Liver (tissue), 3 donors: Measurements from ENCODE around the gene CELF2.

Experiments
- FOXA1 ChIP-seq: IDR thresholded peaks from 2 replicates; pipeline ENCODE4 v1.6.1; 2016; ENCODE audit warnings: antibody characterized with exemption
- SP1 ChIP-seq: IDR thresholded peaks from 2 replicates; pipeline ENCODE4 v1.6.1; 2018; ENCODE audit warnings: antibody characterized with exemption, mild to moderate bottlenecking
- YY1 ChIP-seq: IDR thresholded peaks from 2 replicates; pipeline ENCODE4 v1.6.1; 2016; ENCODE audit warnings: antibody characterized with exemption, mild to moderate bottlenecking
- TF ChIP-seq, protein P1 (sequence below): fragments of 150-350 bp; IDR thresholded peaks from 2 replicates; pipeline ENCODE4 v1.5.1; 2017; ENCODE audit warnings: improper control_type of control experiment, low read depth, low read length; ENCODE audit not compliant: missing input control
- TF ChIP-seq, protein P2 (sequence below): IDR thresholded peaks from 2 replicates; pipeline ENCODE4 v1.6.1; 2016; ENCODE audit warnings: antibody characterized with exemption
- TF ChIP-seq, protein P3 (sequence below): IDR thresholded peaks from 2 replicates; pipeline ENCODE4 v1.6.1; 2016; ENCODE audit warnings: antibody characterized with exemption, mild to moderate bottlenecking
- TF ChIP-seq, protein P4 (sequence below): IDR thresholded peaks from 2 replicates; pipeline ENCODE4 v1.6.1; 2016; ENCODE audit warnings: antibody characterized with exemption
- donor health status: healthy.
- donor health status: healthy.

DNA sequence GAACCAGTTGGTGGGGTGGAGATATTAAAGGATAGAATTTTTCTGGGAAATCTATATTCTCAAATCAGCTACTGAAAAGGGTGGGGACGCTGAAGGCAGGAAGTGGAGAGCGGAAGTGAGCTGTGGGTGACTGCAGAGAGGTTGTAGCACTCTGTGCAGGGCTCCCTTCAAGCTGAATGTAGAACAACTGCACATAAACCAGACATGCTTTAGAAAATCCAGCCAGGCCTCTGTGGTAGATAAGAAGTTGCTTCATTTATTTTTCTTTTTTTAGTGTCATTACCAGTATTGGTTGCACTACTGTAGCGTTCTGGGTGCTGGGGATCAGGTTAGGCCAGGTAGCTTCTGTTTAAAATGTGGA lies 127.8 kb downstream of the CELF2 start:
- TF ChIP-seq, protein P1, sequence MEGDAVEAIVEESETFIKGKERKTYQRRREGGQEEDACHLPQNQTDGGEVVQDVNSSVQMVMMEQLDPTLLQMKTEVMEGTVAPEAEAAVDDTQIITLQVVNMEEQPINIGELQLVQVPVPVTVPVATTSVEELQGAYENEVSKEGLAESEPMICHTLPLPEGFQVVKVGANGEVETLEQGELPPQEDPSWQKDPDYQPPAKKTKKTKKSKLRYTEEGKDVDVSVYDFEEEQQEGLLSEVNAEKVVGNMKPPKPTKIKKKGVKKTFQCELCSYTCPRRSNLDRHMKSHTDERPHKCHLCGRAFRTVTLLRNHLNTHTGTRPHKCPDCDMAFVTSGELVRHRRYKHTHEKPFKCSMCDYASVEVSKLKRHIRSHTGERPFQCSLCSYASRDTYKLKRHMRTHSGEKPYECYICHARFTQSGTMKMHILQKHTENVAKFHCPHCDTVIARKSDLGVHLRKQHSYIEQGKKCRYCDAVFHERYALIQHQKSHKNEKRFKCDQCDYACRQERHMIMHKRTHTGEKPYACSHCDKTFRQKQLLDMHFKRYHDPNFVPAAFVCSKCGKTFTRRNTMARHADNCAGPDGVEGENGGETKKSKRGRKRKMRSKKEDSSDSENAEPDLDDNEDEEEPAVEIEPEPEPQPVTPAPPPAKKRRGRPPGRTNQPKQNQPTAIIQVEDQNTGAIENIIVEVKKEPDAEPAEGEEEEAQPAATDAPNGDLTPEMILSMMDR, result no peak
- TF ChIP-seq FOXA1 (no peak), SP1 (no peak), YY1 (no peak)
- TF ChIP-seq, protein P2, sequence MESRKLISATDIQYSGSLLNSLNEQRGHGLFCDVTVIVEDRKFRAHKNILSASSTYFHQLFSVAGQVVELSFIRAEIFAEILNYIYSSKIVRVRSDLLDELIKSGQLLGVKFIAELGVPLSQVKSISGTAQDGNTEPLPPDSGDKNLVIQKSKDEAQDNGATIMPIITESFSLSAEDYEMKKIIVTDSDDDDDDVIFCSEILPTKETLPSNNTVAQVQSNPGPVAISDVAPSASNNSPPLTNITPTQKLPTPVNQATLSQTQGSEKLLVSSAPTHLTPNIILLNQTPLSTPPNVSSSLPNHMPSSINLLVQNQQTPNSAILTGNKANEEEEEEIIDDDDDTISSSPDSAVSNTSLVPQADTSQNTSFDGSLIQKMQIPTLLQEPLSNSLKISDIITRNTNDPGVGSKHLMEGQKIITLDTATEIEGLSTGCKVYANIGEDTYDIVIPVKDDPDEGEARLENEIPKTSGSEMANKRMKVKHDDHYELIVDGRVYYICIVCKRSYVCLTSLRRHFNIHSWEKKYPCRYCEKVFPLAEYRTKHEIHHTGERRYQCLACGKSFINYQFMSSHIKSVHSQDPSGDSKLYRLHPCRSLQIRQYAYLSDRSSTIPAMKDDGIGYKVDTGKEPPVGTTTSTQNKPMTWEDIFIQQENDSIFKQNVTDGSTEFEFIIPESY, result no peak
- TF ChIP-seq, protein P3, sequence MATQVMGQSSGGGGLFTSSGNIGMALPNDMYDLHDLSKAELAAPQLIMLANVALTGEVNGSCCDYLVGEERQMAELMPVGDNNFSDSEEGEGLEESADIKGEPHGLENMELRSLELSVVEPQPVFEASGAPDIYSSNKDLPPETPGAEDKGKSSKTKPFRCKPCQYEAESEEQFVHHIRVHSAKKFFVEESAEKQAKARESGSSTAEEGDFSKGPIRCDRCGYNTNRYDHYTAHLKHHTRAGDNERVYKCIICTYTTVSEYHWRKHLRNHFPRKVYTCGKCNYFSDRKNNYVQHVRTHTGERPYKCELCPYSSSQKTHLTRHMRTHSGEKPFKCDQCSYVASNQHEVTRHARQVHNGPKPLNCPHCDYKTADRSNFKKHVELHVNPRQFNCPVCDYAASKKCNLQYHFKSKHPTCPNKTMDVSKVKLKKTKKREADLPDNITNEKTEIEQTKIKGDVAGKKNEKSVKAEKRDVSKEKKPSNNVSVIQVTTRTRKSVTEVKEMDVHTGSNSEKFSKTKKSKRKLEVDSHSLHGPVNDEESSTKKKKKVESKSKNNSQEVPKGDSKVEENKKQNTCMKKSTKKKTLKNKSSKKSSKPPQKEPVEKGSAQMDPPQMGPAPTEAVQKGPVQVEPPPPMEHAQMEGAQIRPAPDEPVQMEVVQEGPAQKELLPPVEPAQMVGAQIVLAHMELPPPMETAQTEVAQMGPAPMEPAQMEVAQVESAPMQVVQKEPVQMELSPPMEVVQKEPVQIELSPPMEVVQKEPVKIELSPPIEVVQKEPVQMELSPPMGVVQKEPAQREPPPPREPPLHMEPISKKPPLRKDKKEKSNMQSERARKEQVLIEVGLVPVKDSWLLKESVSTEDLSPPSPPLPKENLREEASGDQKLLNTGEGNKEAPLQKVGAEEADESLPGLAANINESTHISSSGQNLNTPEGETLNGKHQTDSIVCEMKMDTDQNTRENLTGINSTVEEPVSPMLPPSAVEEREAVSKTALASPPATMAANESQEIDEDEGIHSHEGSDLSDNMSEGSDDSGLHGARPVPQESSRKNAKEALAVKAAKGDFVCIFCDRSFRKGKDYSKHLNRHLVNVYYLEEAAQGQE, result no peak
- TF ChIP-seq, protein P4, sequence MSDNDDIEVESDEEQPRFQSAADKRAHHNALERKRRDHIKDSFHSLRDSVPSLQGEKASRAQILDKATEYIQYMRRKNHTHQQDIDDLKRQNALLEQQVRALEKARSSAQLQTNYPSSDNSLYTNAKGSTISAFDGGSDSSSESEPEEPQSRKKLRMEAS, result no peak
